Limb (tissue), 2 donors: Measurements from ENCODE around the gene MTCH1.
"Not testable (repeated sequence)": the region's sequence is repeated elsewhere in the genome, so short reads cannot be mapped to it uniquely, and the experiment has no call there.

Experiments
- DNase-seq, 2 donors: peaks; one replicate each; pipeline ENCODE4 v3.0.0-alpha.2; 2016; ENCODE audit errors: extremely low spot score in 2 of 2

Gene MTCH1

GRCh38 chr6:36997811-36998722, 12.1 kb upstream of the MTCH1 start:
- peak in 1 of 2 donors; percentile 49 for DNase-seq

- DNase-seq = not testable (repeated sequence)
Observed at GRCh38 chr6:36990401-36990800, 4.4 kb upstream of the MTCH1 start.

GRCh38 chr6:36989264-36989663, 3.3 kb upstream of the MTCH1 start:
- DNase-seq = no peak

- DNase-seq = no peak
Observed at GRCh38 chr6:36986704-36987047, 680 bp upstream of the MTCH1 start.

GRCh38 chr6:36985417-36985807, 584 bp downstream of the MTCH1 start:
- peak in 1 of 2 donors; percentile 50 for DNase-seq

GRCh38 chr6:36984581-36985416, 1.2 kb downstream of the MTCH1 start:
- DNase-seq = peak; percentile 41 to 75

GRCh38 chr6:36983538-36983937, 2.5 kb downstream of the MTCH1 start:
- DNase-seq = no peak

- DNase-seq = no peak
Observed at GRCh38 chr6:36980876-36981619, 4.9 kb downstream of the MTCH1 start.

GRCh38 chr6:36980129-36980528, 5.9 kb downstream of the MTCH1 start:
- no peak for DNase-seq

GRCh38 chr6:36979347-36979742, 6.7 kb downstream of the MTCH1 start:
- peak; percentile 53 to 67 for DNase-seq

- DNase-seq = no peak
Observed at GRCh38 chr6:36978421-36979346, 7.3 kb downstream of the MTCH1 start.

GRCh38 chr6:36977470-36977941, 8.5 kb downstream of the MTCH1 start:
- DNase-seq = no peak

- DNase-seq = no peak
Observed at GRCh38 chr6:36976931-36977330, 9.1 kb downstream of the MTCH1 start.

GRCh38 chr6:36976509-36976908, 9.5 kb downstream of the MTCH1 start:
- no peak for DNase-seq

- no peak for DNase-seq
Observed at GRCh38 chr6:36976007-36976264, 10.1 kb downstream of the MTCH1 start.

- DNase-seq = no peak
Observed at GRCh38 chr6:36975231-36976006, 10.6 kb downstream of the MTCH1 start.

- DNase-seq = no peak
Observed at GRCh38 chr6:36973647-36974046, 12.3 kb downstream of the MTCH1 start.

- no peak for DNase-seq
Observed at GRCh38 chr6:36973190-36973589, 12.8 kb downstream of the MTCH1 start.

- DNase-seq = no peak
Observed at GRCh38 chr6:36971921-36972673, 13.9 kb downstream of the MTCH1 start.
